Left kidney (tissue), 2 donors: ENCODE data around the gene RABL2B. TPM values are rescaled to one million over a fixed set of nuclear protein-coding genes. Genes with fewer than 3 reads are reported as not detected.

ENCODE experiments used
- DNase-seq: peaks from one replicate; pipeline ENCODE4 v3.0.0-alpha.2; 2013
- polyA plus RNA-seq: library from polyadenylated mRNA; unstranded; fragments of 120-200 nt; gene quantifications from one replicate; pipeline ENCODE4 v1.2.1, GENCODE V29; 2013; ENCODE audit not compliant: insufficient read length

The RABL2B gene
- polyA plus RNA-seq, 1 donor = 92.4 TPM

DNA sequence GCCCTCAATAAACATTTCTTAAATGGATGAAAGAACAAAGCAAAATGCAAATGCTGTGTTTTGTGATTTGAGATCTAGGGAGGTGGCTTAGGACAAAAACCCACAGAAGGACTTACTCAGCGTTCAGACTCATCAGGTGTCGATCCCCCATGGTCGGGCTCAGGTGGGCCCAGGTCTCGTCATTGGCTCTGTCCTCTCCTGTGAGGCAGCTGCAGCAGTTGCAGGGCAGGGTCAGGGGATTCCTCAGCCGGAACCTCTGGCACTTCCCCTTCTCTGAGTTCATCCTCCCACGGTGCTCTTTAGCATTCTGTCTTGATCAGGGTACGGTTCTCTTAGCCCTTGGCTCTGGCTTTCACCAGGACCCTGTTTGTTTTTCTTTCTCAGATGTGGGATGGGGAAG lies 59.4 kb downstream of the RABL2B start:
- DNase-seq = no peak

GRCh38 chr22:50722716-50723428 lies 60.6 kb downstream of the RABL2B start:
- DNase-seq = no peak

DNA sequence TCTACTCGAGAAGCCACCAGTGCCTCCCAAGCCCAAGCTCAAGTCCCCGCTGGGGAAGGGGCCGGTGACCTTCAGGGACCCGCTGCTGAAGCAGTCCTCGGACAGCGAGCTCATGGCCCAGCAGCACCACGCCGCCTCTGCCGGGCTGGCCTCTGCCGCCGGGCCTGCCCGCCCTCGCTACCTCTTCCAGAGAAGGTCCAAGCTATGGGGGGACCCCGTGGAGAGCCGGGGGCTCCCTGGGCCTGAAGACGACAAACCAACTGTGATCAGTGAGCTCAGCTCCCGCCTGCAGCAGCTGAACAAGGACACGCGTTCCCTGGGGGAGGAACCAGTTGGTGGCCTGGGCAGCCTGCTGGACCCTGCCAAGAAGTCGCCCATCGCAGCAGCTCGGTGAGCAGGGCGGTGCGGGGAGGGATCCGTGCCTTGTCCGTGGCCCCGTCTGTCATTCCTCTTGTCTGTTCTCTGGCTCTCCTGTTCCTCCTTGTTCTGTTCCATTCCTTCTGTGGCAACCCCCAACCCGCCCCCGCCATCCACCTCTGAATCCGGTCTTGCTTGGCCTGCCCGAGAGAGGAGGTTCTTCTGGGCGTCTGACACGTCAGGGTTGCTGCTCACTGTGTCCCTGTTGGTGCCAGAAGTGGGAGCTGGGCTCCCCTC lies 61.3 kb downstream of the RABL2B start:
- DNase-seq = no peak

DNA sequence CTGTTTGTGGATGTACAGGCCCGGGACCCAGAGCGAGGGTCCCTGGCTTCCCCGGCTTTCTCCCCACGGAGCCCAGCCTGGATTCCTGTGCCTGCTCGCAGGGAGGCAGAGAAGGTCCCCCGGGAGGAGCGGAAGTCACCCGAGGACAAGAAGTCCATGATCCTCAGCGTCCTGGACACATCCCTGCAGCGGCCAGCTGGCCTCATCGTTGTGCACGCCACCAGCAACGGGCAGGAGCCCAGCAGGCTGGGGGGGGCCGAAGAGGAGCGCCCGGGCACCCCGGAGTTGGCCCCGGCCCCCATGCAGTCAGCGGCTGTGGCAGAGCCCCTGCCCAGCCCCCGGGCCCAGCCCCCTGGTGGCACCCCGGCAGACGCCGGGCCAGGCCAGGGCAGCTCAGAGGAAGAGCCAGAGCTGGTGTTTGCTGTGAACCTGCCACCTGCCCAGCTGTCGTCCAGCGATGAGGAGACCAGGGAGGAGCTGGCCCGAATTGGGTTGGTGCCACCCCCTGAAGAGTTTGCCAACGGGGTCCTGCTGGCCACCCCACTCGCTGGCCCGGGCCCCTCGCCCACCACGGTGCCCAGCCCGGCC lies 62.1 kb downstream of the RABL2B start:
- no peak for DNase-seq

DNA sequence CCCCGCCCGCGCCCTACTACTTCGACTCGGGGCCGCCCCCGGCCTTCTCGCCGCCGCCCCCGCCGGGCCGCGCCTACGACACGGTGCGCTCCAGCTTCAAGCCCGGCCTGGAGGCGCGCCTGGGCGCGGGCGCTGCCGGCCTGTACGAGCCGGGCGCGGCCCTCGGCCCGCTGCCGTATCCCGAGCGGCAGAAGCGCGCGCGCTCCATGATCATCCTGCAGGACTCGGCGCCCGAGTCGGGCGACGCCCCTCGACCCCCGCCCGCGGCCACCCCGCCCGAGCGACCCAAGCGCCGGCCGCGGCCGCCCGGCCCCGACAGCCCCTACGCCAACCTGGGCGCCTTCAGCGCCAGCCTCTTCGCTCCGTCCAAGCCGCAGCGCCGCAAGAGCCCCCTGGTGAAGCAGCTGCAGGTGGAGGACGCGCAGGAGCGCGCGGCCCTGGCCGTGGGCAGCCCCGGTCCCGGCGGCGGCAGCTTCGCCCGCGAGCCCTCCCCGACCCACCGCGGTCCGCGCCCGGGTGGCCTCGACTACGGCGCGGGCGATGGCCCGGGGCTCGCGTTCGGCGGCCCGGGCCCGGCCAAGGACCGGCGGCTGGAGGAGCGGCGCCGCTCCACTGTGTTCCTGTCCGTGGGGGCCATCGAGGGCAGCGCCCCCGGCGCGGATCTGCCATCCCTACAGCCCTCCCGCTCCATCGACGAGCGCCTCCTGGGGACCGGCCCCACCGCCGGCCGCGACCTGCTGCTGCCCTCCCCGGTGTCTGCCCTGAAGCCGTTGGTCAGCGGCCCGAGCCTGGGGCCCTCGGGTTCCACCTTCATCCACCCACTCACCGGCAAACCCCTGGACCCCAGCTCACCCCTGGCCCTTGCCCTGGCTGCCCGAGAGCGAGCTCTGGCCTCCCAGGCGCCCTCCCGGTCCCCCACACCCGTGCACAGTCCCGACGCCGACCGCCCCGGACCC lies 62.9 kb downstream of the RABL2B start:
- no peak for DNase-seq

GRCh38 chr22:50719814-50720300 lies 63.6 kb downstream of the RABL2B start:
- DNase-seq = no peak

DNA sequence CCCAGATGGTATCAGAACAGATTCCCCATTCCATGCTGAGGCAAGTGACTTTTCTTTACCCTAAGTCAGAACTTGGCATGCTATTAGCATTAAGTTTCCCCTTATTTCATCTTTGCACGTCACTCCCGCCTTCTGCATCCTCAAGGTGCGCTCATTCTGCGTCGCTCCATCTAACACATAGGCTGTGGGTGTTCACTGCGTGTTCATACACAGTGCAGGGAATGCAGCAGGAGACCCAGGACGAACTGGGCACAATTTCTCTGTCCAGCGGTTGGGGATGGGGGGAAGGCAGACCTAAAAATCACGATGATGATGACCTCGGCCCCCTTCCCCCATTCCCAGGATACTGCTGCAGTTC lies 65.1 kb downstream of the RABL2B start:
- no peak for DNase-seq

DNA sequence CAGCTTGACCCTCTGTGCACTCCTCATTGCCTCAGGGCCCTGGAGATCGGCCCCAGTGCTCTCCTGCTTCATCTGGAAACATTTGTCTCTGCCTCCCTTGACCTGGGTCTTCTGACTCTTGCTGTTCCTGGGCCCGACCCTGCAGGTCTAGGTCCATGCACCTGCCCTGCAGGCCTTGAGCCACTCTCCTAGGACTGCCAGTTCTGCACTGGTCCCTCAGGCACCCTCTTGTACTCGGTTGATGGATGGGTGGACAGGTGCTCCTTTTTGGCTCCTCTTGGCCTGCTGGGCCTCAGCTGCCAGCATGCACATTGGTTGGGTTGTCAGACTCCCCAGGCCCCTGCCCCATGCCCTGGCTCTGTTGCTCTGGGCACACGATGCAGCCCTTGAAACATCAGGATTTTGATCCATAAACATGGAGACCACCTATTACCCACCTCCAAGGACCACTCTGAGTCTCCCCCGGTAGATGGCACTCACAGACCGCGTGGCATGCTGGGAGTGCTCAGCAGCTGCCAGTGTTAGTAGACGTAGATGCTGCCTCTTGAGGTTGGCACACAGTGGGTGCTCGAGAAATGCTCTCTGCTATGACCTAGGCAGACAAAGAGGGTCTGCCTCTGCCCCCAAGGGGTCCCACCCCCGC lies 65.6 kb downstream of the RABL2B start:
- no peak for DNase-seq

Other genes starting within 250 kb of the RABL2B start
- 0.10 TPM for gene KLHDC7B, start 237.7 kb downstream of the RABL2B start, polyA plus RNA-seq
- gene SYCE3, start 220.7 kb downstream of the RABL2B start, polyA plus RNA-seq = not detected
- gene CPT1B, start 205.2 kb downstream of the RABL2B start, polyA plus RNA-seq = 15.9 TPM
- gene CHKB, start 200.8 kb downstream of the RABL2B start, polyA plus RNA-seq = 112 TPM
- 0.83 TPM for gene MAPK8IP2, start 182.8 kb downstream of the RABL2B start, polyA plus RNA-seq
- gene ARSA, start 155.5 kb downstream of the RABL2B start, polyA plus RNA-seq = 15.2 TPM
- 13.6 TPM for gene SHANK3, start 110.8 kb downstream of the RABL2B start, polyA plus RNA-seq
- 0.38 TPM for gene ACR, start 45.4 kb downstream of the RABL2B start, polyA plus RNA-seq